GM18520 (cell line): ENCODE data around the gene PTGIS.

Source experiments
- ATAC-seq: cut with Tn5 transposase; IDR thresholded peaks from one replicate; pipeline ENCODE4 v1.9.1; 2021; ENCODE audit not compliant: unreplicated experiment

The PTGIS gene

GRCh38 chr20:49560646-49561045 lies 7.3 kb downstream of the PTGIS start:
- ATAC-seq: no peak

- no peak for ATAC-seq
These were observed 7.8 kb downstream of the PTGIS start for GRCh38 chr20:49560186-49560585.

DNA sequence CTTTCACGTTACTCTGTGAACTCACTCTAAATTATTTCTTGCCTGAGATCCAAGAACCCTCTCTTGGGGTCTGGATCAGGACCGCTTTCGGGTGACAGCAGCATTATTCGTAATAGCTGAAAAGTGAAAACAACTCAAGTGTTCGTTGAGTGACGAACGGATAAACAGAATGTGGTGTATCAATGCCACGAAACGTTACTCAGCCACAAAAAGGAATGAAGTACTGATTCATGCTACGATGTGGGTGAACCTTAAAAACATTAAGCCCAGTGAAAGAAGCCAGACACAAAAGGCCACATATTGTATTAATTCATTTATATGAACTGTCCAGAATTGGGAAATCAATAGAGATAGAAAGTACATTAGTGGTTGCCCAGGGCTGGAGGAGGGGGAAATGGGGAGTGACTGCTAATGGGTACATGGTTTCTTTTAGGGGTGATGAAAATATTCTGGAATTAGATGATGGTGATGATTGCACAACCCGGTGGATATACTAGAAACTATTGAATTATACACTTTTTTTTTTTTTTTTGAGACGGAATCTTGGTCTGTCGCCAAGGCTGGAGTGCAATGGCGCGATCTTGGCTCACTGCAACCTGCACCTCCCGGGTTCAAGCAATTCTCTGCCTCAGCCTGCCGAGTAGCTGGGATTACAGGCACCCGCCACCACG lies 8.4 kb downstream of the PTGIS start:
- ATAC-seq: no peak

DNA sequence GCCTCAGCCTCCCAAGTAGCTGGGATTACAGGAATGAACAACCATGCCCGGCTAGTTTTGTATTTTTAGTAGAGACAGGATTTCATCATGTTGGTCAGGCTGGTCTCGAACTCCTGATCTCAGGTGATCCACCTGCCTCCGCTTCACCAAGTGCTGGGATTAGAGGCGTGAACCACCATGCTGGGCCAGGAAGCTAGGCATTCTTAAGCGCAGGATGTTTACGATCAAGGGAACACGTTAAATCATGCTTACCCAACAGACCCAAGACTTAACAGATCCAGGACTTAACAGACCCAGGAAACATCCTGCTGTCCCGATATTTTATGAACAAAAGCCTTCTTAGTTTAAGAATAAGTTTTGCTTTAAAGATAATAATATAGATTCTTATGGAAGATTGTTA lies 9.1 kb downstream of the PTGIS start:
- no peak for ATAC-seq

DNA sequence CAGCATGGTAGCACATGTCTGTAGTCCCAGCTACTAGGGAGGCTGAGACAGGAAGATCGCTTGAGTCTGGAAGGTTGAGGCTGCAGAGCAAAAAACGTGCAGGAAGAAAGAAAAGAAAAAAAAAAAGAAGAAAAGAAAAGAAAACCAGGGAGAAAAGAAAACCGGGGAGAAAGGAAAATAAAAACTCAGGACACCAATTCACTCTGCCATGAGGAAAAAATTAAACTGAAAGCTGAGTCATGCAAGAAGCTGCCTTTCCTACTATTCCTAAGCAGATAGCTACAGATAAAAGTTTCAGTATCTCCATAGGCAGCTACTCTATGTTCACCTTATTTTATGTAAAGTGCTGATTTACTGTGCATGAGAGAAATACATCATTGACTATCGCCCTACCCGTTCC lies 10.5 kb downstream of the PTGIS start:
- no peak for ATAC-seq

GRCh38 chr20:49556621-49557020 lies 11.3 kb downstream of the PTGIS start:
- ATAC-seq: no peak

DNA sequence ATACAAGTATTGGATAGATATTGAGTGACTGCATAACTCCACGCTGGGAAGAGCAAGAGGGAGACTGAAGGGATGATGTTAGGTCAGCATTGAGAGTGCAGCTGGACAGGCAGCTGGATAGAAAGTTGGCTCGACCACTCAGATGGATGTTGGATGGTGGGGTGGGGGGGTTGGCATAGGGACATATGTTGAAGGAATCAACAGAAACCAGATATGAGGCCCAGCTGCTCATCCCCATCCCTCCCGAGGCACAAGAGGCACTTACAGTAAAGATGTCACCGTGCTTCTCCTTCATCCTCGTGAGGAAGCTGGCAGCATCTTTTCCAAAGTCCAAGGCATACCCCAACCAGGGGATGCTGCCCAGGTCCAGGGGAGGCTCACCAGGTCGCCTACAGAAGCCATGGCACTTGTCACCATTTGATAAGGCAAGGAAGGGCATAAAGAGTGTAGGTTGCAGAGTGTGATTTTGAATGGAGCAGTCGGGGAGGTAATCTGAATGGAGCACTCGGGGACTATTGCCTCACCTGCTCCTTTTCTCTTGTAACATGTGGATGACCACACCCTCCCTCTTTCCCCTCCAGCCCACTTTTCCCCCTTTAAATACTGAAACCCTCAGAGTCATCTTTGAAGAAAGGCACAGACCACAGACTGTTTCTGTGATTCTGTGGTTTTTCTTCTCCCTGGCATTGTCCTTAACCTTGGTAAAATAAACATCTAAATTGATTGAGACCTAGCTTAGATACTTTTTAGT lies 18.0 kb downstream of the PTGIS start:
- no peak for ATAC-seq

DNA sequence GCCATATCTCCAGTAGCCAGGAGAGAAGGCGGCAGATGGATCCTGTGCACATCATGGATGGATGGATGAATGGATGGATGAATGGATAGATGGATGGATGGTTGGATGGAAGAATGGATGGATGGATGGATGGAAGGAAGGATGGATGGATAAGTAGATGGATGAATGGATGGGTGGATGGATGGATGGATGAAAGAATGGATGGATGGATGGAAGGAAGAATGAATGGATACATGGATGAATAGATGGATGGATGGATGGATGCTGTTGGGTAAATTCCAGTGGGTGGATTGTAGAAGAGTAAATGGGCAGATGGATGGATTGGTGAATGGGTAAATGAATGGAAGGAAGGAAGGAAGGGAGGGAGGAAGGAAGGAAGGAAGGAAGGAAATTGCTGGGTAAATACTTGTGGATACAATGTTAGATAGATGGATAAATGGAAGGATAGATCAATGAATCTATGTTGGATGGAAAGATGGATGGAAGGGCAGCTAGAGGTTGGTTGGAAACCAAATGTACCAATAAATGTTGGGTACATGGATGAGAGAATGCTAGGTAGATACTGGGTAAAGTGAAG lies 19.5 kb downstream of the PTGIS start:
- no peak for ATAC-seq

- no peak for ATAC-seq
These were observed 22.4 kb downstream of the PTGIS start for GRCh38 chr20:49545572-49545971.

GRCh38 chr20:49544535-49544934 lies 23.4 kb downstream of the PTGIS start:
- ATAC-seq: no peak

DNA sequence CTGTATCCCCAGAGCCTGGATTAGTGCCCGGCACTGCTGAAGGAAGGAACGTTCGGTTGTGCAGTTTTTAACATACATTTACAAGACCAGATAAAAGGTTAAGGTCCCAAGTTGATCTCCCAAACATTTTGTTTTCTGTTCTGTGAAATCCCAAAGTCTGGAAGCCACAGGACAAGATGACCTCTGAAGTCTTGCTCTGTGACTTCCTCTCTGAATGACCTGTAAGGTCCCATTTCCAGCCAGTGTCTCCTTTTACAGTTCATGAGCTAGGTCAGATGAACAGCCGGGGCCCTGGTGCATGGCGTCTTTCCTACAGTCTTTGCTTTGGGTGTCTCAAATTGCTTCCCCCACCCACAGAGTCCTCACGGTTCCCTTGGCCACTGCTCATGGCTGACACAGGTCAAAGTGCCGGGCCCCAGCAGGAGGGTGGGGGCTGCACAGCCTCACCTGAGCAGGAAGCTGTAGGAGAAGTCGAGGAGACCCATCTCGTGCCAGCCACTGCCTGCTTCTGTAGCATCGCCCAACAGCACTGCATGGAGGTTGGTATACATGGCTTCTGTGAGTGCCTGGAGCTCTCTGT lies 24.0 kb downstream of the PTGIS start:
- ATAC-seq: no peak

- ATAC-seq: no peak
These were observed 24.7 kb downstream of the PTGIS start for GRCh38 chr20:49543071-49543857.

GRCh38 chr20:49542514-49542991 lies 25.4 kb downstream of the PTGIS start:
- no peak for ATAC-seq

DNA sequence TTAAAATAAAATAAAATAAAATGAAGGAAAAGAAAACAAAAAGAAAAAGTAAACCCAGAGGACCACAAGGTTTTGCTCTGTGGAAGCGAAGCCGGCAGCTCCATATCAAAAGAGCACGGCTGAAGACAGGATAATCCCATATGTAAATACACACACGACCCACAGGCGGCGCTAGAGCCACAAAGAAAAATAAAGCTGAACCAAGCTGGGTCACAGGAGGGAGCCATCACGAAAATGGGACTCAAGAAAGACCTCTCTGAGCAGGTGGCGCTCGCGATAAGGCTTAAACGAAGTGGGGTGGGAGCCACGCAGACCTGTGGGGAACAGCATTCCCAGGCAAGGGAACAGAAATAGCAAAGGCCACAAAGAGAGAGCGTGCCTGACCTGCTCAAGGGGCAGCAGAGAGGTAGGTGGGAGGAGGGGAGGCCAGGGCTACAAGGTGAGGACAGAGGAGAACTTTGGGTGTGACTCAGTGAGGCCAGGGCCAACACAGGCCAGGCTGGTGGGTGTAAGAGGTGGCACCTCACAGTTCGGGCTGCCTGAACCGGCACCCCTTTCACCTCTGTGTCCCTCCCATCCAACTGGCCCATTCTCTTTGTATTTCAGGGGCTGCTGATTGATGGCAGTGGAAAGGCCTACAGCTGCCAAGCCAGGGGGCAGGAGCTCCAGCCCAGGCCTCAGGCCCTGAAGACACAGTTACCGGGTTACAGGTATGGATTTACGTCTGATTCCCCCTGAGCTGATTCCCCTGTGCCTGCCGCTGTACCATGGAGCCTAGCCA lies 26.0 kb downstream of the PTGIS start:
- no peak for ATAC-seq

- ATAC-seq: no peak
These were observed 27.1 kb downstream of the PTGIS start for GRCh38 chr20:49540687-49541435.

GRCh38 chr20:49540232-49540620 lies 27.7 kb downstream of the PTGIS start:
- no peak for ATAC-seq

DNA sequence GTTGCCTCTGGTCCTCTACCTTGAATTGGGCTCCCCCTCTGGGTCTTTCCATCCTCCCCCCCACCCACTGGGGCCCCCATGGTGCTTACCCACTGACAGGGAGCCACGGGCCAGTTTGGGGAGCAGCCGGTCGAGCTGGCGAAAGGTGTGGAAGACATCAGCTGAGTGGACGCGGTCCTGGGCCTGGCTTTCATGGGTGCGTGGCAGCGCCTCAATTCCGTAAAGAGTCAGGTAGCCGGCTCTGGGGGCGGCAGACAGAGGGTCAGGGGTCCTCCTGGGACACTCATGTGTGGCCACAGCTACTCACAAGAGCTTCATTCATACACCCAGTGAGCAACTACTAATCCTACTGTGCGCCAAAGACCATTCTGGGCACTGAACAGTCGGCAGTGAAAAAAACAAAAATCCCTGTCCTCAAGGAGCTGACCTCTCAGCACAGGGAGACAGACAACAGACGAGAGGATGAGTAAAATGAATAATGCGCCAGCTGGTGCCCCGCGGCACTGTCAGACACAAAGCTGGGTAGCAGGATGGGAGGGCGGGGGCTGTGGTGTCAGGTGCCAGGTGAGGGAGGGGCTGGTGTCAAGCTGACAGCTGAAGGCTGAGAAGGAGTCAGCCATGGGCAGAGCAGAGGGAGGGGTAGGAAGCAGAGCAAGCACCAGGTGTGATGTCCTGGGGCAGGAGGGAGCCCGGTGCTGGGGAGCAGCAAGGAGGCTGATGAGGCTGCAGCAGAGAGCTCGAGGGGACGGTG lies 28.3 kb downstream of the PTGIS start:
- no peak for ATAC-seq

DNA sequence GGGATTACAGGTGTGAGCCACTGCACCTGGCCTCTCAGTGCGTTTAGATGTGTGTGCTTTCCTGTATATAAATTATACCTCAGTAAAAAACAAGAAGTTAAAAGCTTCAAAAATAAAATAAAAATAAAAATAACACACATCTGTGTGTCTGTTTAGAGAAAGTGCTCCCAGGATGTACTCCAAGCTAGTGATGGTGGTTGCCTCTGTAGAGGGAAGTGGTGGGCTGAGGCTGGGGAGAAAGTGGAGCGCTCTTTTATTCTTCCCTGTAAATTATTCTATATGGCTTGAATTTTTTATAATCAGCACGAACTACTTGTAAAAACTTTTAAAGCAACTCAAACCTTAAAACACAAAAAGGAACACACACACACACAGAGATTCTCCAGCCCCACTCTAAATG lies 29.0 kb downstream of the PTGIS start:
- ATAC-seq: no peak

DNA sequence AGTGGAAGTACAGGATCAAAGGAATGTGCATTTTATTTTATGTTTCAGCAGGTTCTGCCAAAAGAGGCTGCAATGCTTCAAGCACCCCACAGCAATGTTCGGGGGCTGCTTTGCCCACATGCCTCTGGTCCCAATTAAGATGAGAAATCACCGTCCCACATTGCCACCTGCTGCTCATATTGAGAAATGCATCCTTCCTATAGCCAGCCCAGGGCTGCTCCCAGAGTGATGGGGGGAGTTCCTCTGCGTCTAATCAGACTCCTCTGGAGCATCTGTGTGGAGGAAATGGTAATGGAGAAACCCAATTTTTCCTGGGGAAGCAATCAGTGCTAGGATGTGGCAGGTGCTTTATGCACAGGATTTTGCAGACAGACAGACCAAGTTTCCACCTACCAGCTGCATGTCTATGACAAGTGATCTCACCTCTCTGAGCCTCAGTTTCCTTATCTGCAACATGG lies 33.7 kb downstream of the PTGIS start:
- ATAC-seq: no peak
